A673 (cell line): ENCODE data around the gene CHKA. TPM values are rescaled to one million over a fixed set of nuclear protein-coding genes. Genes with fewer than 3 reads are reported as not detected.

ENCODE experiments used
- BruUV-seq: library from RNA; stranded (reverse); fragments of 400-500 nt; replicated peaks from 2 replicates; lab custom pipeline; 2021; lab: Mats Ljungman, UMichigan
- CTCF ChIA-PET: fragments of 300-600 bp; sonication (Branson Sonifier 250); formaldehyde crosslinking; loops from one replicate; lab custom pipeline; 2022; ENCODE audit warnings: antibody characterized with exemption; lab: Charles Lee
- POLR2A ChIA-PET: fragments of 300-600 bp; sonication (Branson Sonifier 250); formaldehyde crosslinking; loops from one replicate; lab custom pipeline; 2022; ENCODE audit warnings: antibody characterized with exemption; ENCODE audit not compliant: low non-redundant PET; lab: Charles Lee
- DNase-seq: peaks from one replicate; pipeline ENCODE4 v3.0.0-alpha.2; 2015; ENCODE audit warnings: low spot score
- H3K27ac ChIP-seq: fragments of 200-600 bp; sonication (generic); 2 replicates; pipeline ENCODE4 v1.5.1; 2016; ENCODE audit warnings: mixed run types, low read depth, mild to moderate bottlenecking, mixed read lengths, antibody characterized with exemption, low read length; ENCODE audit not compliant: poor library complexity, severe bottlenecking
- H3K27me3 ChIP-seq: fragments of 200-600 bp; sonication (generic); replicated peaks from 2 replicates; pipeline ENCODE4 v1.6.1; 2017; ENCODE audit warnings: mixed run types, low read depth, mild to moderate bottlenecking, mixed read lengths, antibody characterized with exemption, low read length; ENCODE audit not compliant: insufficient read depth, poor library complexity
- H3K36me3 ChIP-seq: fragments of 200-600 bp; sonication (generic); 2 replicates; pipeline ENCODE4 v1.6.1; 2016; ENCODE audit warnings: mixed run types, mild to moderate bottlenecking, mixed read lengths, antibody characterized with exemption, low read length; ENCODE audit not compliant: insufficient read depth, poor library complexity, severe bottlenecking
- H3K4me1 ChIP-seq: fragments of 200-600 bp; sonication (generic); 2 replicates; pipeline ENCODE4 v1.6.1; 2017; ENCODE audit warnings: mixed run types, mild to moderate bottlenecking, mixed read lengths, antibody characterized with exemption, low read length; ENCODE audit not compliant: insufficient read depth, poor library complexity, severe bottlenecking
- H3K4me3 ChIP-seq: fragments of 200-600 bp; sonication (generic); 2 replicates; pipeline ENCODE4 v1.5.1; 2016; ENCODE audit warnings: low read depth, mixed run types, mild to moderate bottlenecking, mixed read lengths, low read length; ENCODE audit not compliant: poor library complexity, severe bottlenecking
- H3K9me3 ChIP-seq: fragments of 200-600 bp; sonication (generic); 2 replicates; pipeline ENCODE4 v1.6.1; 2016; ENCODE audit warnings: mixed run types, low read depth, mild to moderate bottlenecking, mixed read lengths, antibody characterized with exemption, low read length; ENCODE audit not compliant: poor library complexity, severe bottlenecking
- EZH2 ChIP-seq: fragments of 200-600 bp; sonication (generic); IDR thresholded peaks from 2 replicates; pipeline ENCODE4 v1.6.1; 2017; ENCODE audit warnings: borderline replicate concordance, low read depth, mild to moderate bottlenecking, mixed read lengths, antibody characterized with exemption, low read length; ENCODE audit not compliant: poor library complexity, severe bottlenecking
- intact Hi-C: fragments of 100-400 bp; cut with micrococcal nuclease; formaldehyde crosslinking; loops from one replicate; pipeline ENCODE4 v1.10.0; 2022; ENCODE audit not compliant: unreplicated experiment
- total RNA-seq: library from RNA; stranded (reverse); gene quantifications from 2 replicates; pipeline ENCODE4 v1.2.3, GENCODE V29; 2021
- TF ChIP-seq, protein P1 (sequence below): fragments of 300-800, 200-600 bp; sonication (generic); conservative IDR thresholded peaks from 2 replicates; pipeline ENCODE4 v1.5.1; 2017; ENCODE audit warnings: low read depth, mild to moderate bottlenecking, antibody characterized with exemption, low read length, moderate library complexity, mixed read lengths

The CHKA gene
- total RNA-seq, 1 experiment from 2014 or later = 37.5 TPM

DNA sequence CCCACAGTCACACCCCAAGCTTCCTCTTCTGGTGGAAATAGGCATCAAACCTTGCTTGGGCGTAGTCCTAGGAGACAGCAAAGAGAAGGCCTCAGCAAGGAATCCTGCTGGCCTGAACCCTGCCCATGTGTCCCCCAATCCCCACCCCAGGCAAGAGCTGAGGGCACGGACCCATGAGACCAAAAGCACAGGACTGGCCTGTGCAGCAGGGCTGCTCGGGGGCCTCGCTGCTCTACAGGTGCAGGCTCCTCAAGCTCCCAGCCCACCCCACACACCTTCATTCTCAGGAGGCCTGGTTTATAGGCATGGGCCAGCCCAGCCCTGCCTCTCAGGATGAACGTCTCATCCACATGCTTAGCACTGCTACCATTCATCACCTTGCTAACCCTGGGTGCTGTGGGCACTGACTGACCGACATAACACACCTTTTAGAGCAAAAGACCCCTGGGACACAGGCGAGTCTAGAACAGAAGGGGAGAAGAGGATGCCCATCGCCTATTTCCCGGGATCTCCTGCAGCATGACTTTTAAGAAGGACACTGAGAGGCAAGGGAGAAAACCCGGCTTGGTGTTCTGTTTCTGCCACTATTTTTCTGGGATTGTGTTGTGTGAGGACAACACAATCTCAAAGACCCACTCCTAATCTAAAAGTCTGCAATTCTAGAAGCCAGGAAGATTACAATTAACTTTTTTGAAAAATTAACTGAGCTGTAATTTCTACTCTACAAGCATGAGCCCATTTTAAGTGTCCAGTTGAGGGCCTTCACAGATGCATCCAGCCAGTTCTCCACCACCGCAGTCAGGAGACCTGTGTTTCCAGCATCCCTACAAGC lies 67.0 kb downstream of the CHKA start:
- TF ChIP-seq, protein P1, sequence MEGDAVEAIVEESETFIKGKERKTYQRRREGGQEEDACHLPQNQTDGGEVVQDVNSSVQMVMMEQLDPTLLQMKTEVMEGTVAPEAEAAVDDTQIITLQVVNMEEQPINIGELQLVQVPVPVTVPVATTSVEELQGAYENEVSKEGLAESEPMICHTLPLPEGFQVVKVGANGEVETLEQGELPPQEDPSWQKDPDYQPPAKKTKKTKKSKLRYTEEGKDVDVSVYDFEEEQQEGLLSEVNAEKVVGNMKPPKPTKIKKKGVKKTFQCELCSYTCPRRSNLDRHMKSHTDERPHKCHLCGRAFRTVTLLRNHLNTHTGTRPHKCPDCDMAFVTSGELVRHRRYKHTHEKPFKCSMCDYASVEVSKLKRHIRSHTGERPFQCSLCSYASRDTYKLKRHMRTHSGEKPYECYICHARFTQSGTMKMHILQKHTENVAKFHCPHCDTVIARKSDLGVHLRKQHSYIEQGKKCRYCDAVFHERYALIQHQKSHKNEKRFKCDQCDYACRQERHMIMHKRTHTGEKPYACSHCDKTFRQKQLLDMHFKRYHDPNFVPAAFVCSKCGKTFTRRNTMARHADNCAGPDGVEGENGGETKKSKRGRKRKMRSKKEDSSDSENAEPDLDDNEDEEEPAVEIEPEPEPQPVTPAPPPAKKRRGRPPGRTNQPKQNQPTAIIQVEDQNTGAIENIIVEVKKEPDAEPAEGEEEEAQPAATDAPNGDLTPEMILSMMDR = no peak
- TF ChIP-seq EZH2 = no peak
- ChIA-PET POLR2A (no interaction called here), CTCF (no interaction called here)
- no peaks in the 10 kb centered on the region for H3K9me3 ChIP-seq
- intact Hi-C loops = no loop called here
- H3K36me3 ChIP-seq = no peaks in the 10 kb centered on the region
- no peak overlapping the region for H3K27ac ChIP-seq
- no peaks in the 10 kb centered on the region for H3K4me1 ChIP-seq
- H3K27me3 ChIP-seq = no peaks in the 10 kb centered on the region
- no peak overlapping the region for H3K4me3 ChIP-seq
- BruUV-seq = no TSS peak
- DNase-seq = no peak

DNA sequence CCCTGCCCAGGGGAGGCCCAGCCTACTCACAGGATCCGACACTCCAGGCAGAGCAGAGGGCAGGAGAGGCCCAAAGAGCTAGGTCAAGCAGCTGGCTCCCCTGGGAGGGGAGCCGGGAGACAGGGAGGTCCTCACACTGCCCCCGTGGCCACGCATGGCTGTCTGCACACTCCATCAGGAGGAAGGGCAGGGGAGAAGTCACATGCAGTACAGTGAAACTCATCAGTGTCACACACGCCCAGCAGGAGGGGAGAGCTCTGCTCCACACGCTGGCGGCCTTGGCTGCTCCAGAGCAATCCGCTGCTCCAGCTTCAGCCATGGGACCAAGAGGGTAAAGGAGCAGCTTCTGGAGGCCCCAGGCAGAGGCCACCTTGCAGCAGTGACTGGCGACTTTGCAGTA lies 68.1 kb downstream of the CHKA start:
- intact Hi-C loops = no loop called here
- no peak for TF ChIP-seq EZH2
- TF ChIP-seq, protein P1 = no peak
- no peak for DNase-seq
- no peaks in the 10 kb centered on the region for H3K36me3 ChIP-seq
- no peak overlapping the region for H3K4me3 ChIP-seq
- H3K4me1 ChIP-seq = no peaks in the 10 kb centered on the region
- BruUV-seq = TSS peak; percentile 26
- H3K9me3 ChIP-seq = no peaks in the 10 kb centered on the region
- H3K27me3 ChIP-seq = no peaks in the 10 kb centered on the region
- CTCF ChIA-PET = no interaction called here
- H3K27ac ChIP-seq = no peak overlapping the region
- POLR2A ChIA-PET = interaction anchor here (0.6 kb wide), 1 partner anchor 18 kb away, joined by 3 read pairs; no protein-coding TSS in a partner anchor

DNA sequence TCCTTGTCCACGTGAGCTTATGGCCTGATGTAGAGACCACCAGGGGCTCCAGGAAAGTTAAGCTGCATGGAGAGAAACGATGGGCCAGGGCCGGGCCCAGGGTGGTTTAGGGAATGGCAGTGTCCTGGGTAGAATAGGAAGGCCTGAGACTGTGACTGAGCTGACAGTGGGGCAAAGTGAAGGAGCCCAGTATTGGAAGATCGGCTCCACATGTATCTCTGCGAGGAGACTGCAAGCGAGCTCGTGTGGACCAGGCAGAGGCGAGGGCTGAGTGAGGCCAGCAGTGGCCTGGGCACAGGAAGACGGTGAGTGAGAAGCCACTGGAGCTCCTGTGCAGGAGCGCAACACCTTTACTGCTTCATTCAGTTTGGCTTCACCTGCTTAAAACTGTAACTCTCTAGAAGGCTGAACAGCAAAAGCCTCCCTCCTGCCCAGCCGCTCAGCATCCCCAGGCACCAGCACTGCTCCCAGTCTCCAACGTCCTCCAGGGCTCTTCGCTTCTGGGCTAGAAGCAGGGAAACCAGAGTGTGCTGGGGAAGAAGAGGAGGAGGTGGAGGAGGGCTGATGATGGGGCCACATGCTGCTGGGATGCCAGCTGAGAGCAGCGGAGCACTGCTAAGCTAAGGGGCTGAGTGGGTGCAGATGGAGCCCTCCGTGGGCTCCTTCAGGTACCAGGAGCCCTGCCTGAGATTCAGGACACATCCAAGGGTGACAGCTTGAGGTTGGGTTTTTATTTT lies 68.9 kb downstream of the CHKA start:
- Histone ChIP-seq H3K27ac (no peak overlapping the region), H3K27me3 (no peaks in the 10 kb centered on the region), H3K9me3 (no peaks in the 10 kb centered on the region), H3K4me3 (no peak overlapping the region), H3K4me1 (no peaks in the 10 kb centered on the region), H3K36me3 (no peaks in the 10 kb centered on the region)
- ChIA-PET POLR2A (interaction anchor here (0.6 kb wide), 1 partner anchor 17 kb away, joined by 3 read pairs; no protein-coding TSS in a partner anchor), CTCF (no interaction called here)
- no peak for DNase-seq
- intact Hi-C loops = no loop called here
- TF ChIP-seq, protein P1 = no peak
- TF ChIP-seq EZH2 = no peak
- no TSS peak for BruUV-seq
